HG03457 (cell line): ENCODE results near the gene GPR132.

Experiments
- ATAC-seq: cut with Tn5 transposase; IDR thresholded peaks from one replicate; pipeline ENCODE4 v1.9.1; 2021; ENCODE audit warnings: moderate number of reproducible peaks; ENCODE audit not compliant: unreplicated experiment

GPR132 gene

DNA sequence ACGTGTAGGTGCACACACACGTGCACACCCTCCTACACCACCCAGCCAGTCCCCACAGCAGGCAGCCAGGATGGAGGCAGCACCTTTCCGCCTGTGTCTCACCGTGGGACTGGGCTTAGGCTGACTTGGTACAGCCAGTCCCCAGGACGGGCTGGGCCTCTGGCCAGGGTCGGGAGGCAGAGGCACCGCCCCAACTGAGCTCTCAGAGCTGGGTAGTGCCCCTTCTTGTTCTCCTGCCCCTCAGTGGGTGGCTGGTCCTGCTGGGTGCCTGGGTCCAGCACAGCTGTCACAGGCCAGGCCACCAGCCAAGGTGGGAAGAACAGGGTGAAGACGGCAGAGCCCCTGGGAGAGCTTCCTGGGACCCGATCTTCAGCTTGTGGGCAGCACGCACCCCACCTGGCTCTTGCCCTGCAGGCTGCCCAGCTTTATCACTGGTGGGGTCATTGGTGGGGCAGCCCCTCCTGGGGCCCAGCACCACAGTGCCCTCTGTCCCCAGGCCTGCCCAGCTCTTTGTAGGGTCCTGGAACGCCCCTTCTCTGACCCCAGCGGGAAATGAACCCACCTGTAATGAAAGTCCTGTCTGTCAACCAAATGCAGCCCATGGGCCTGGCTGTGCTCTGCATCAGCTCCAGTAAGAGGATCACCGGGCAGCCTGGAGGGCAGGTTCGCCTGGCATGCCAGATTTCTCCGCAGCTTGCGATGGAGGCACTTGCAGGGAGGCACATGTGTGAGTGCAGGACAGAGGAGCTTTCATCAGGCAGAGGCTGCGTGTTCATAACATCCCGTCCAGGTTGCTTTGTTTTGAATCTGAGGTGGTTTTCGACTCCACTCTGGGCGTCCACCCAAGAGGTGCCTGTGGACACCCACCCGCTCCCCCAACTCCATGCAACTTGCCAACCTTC lies 59.0 kb downstream of the GPR132 start:
- no peak for ATAC-seq

DNA sequence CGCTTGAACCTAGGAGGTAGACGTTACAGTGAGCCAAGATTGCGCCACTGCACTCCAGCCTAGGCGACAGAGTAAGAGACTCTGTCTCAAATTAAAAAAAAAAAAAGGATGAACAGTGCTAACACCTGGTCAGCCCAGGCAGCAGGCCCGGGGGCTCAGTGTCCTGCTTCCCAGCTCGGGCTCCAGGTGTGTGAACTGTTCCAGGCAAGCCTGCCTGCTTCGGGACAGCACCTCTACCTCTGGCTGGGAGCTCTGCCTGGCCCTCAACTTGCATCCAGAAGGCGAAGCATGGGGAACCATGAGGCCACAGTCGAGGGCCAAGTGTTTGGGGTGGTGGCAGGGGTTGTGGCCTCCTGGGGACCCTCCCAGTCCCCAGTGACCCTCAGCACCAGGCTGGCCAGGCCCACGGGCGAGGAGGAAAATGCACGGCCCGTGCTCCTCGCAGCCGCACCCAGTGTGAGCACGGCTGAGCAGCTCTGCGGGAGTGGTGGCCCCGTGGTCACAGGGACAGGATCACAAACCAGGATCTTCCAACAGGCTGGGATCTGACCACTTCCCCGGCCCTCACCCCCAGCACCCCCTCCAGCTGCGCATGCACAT lies 59.8 kb downstream of the GPR132 start:
- ATAC-seq: no peak
